ENCODE results near the gene RAMP2. TPM values are rescaled to one million over a fixed set of nuclear protein-coding genes. Genes with fewer than 3 reads are reported as not detected.

RAMP2 gene
- total RNA-seq, 1 donor from 2014 or later, result 1.6 TPM

DNA sequence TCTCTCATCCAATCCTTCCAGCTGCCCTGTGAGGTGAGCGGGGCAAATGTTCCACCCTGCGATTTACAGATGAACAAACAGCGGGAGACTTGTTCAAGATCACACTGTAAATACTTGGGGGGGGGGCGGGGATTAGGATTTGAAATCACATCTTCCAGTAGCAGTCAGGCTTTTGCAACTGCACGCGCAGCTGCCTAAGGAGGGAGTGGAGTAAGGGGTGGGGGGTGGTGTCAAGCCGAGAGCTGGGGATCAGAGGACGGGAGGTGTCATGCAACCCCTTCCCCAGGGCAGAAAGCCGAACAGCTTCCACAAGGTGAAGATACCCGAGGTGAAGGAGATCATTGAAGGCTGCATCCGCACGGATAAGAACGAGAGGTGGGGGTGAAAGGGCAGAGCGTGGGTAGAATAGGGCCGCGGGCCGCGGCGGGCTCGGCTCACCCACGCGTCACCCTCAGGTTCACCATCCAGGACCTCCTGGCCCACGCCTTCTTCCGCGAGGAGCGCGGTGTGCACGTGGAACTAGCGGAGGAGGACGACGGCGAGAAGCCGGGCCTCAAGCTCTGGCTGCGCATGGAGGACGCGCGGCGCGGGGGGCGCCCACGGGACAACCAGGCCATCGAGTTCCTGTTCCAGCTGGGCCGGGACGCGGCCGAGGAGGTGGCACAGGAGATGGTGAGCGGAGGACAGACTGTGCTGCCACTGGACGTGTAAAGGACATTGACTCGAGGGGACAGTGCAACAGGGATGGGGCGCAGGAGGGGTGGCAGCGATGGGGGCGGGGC is 24.0 kb downstream of the RAMP2 start:
- peaks cover 7% of the 10 kb centered on the region for H3K4me1 Mint-ChIP-seq (ENCODE audit: unreplicated experiment)
- no peak overlapping the region for H3K27ac Mint-ChIP-seq (ENCODE audit: unreplicated experiment)
- no peaks in the 10 kb centered on the region for H3K36me3 Mint-ChIP-seq (ENCODE audit: unreplicated experiment)
- no peak for DNase-seq (ENCODE audit: extremely low spot score, unreplicated experiment)
- TF ChIP-seq, protein P1, sequence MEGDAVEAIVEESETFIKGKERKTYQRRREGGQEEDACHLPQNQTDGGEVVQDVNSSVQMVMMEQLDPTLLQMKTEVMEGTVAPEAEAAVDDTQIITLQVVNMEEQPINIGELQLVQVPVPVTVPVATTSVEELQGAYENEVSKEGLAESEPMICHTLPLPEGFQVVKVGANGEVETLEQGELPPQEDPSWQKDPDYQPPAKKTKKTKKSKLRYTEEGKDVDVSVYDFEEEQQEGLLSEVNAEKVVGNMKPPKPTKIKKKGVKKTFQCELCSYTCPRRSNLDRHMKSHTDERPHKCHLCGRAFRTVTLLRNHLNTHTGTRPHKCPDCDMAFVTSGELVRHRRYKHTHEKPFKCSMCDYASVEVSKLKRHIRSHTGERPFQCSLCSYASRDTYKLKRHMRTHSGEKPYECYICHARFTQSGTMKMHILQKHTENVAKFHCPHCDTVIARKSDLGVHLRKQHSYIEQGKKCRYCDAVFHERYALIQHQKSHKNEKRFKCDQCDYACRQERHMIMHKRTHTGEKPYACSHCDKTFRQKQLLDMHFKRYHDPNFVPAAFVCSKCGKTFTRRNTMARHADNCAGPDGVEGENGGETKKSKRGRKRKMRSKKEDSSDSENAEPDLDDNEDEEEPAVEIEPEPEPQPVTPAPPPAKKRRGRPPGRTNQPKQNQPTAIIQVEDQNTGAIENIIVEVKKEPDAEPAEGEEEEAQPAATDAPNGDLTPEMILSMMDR (IDR thresholded peaks at IDR 0.05), result no peak
- H3K4me3 Mint-ChIP-seq (ENCODE audit: unreplicated experiment), result no peak overlapping the region
- peaks cover 16% of the 10 kb centered on the region for H3K27me3 Mint-ChIP-seq (ENCODE audit: unreplicated experiment)
- H3K9me3 Mint-ChIP-seq (ENCODE audit: unreplicated experiment), result no peaks in the 10 kb centered on the region

DNA sequence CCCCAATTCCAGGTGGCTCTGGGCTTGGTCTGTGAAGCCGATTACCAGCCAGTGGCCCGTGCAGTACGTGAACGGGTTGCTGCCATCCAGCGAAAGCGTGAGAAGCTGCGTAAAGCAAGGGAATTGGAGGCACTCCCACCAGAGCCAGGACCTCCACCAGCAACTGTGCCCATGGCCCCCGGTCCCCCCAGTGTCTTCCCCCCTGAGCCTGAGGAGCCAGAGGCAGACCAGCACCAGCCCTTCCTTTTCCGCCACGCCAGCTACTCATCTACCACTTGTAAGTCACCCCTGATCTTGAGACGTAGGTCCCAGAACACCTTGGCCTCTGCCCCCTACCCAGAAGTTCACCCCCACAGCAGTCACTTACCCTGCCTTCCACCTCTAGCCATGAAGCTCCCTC is 26.2 kb downstream of the RAMP2 start:
- no peak overlapping the region for H3K27ac Mint-ChIP-seq (ENCODE audit: unreplicated experiment)
- no peak overlapping the region for H3K4me3 Mint-ChIP-seq (ENCODE audit: unreplicated experiment)
- no peak for DNase-seq (ENCODE audit: extremely low spot score, unreplicated experiment)
- H3K9me3 Mint-ChIP-seq (ENCODE audit: unreplicated experiment), result no peaks in the 10 kb centered on the region
- H3K4me1 Mint-ChIP-seq (ENCODE audit: unreplicated experiment), result no peaks in the 10 kb centered on the region
- H3K36me3 Mint-ChIP-seq (ENCODE audit: unreplicated experiment), result no peaks in the 10 kb centered on the region
- TF ChIP-seq, protein P1 (IDR thresholded peaks at IDR 0.05), result no peak
- H3K27me3 Mint-ChIP-seq (ENCODE audit: unreplicated experiment), result peaks cover 8% of the 10 kb centered on the region

DNA sequence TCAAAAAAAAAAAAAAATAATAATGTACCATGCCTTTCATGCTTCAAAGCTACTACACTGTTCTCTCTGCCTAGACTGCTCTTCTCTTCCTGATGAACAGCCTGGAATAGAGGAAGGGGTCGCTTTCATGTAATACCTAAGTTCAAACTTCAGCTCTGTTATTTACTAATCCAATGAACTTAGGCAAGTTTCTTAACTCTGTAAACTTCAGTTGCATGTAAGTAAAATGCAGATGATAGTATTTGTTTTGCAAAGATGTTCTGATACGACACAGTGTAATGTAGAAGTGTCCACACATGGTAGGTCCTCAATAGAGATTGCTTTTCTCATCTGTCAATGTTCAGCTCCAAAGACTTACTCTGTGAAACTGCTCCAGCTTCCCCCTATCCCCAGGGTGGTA is 30.9 kb downstream of the RAMP2 start:
- Mint-ChIP-seq H3K9me3 (ENCODE audit: unreplicated experiment) (no peaks in the 10 kb centered on the region), H3K27ac (ENCODE audit: unreplicated experiment) (no peak overlapping the region), H3K27me3 (ENCODE audit: unreplicated experiment) (no peaks in the 10 kb centered on the region), H3K4me3 (ENCODE audit: unreplicated experiment) (no peak overlapping the region), H3K36me3 (ENCODE audit: unreplicated experiment) (peaks cover 9% of the 10 kb centered on the region), H3K4me1 (ENCODE audit: unreplicated experiment) (peaks cover 6% of the 10 kb centered on the region)
- DNase-seq (ENCODE audit: extremely low spot score, unreplicated experiment), result no peak
- TF ChIP-seq, protein P1 (IDR thresholded peaks at IDR 0.05), result no peak

DNA sequence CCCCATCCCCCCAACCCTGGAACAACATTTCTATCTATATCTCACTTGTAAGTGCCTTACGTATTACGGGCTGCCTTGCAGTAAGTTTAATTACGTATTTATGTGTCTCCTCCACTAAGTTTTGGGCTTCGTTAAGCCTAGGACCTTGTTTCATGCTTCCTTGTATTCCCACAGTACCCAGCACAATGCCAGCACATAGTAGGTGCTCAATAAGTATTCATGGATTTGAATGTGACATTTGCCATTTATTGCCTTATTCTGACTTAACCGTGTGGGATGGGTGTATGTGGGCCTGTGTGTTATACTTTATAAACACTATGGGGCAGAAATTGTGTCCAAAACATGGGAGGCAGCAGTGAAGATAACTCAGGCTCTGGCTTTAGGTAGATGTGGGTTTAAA is 31.5 kb downstream of the RAMP2 start:
- no peaks in the 10 kb centered on the region for H3K27me3 Mint-ChIP-seq (ENCODE audit: unreplicated experiment)
- peaks cover 9% of the 10 kb centered on the region for H3K36me3 Mint-ChIP-seq (ENCODE audit: unreplicated experiment)
- H3K9me3 Mint-ChIP-seq (ENCODE audit: unreplicated experiment), result no peaks in the 10 kb centered on the region
- no peak overlapping the region for H3K4me3 Mint-ChIP-seq (ENCODE audit: unreplicated experiment)
- no peak overlapping the region for H3K27ac Mint-ChIP-seq (ENCODE audit: unreplicated experiment)
- TF ChIP-seq, protein P1 (IDR thresholded peaks at IDR 0.05), result no peak
- H3K4me1 Mint-ChIP-seq (ENCODE audit: unreplicated experiment), result peaks cover 10% of the 10 kb centered on the region
- DNase-seq (ENCODE audit: extremely low spot score, unreplicated experiment), result no peak

DNA sequence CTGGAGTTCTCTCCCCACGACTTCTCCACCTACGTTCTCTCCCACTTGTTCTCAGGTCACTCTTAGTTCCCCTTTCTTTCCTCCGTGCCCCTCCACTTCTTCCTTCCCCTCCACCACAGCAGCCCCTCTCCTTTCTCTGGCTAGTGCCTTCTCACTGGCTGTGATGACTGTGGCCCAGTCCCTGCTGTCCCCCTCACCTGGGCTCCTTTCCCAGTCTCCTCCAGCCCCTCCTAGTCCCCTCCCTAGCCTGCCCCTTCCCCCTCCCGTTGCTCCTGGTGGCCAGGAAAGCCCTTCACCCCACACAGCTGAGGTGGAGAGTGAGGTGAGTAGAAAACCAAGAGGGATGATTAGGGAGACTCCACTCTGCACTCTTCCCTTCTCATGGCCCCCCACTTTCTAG is 34.0 kb downstream of the RAMP2 start:
- peaks cover 11% of the 10 kb centered on the region for H3K36me3 Mint-ChIP-seq (ENCODE audit: unreplicated experiment)
- H3K9me3 Mint-ChIP-seq (ENCODE audit: unreplicated experiment), result no peaks in the 10 kb centered on the region
- no peak overlapping the region for H3K27ac Mint-ChIP-seq (ENCODE audit: unreplicated experiment)
- H3K27me3 Mint-ChIP-seq (ENCODE audit: unreplicated experiment), result peaks cover 3% of the 10 kb centered on the region
- TF ChIP-seq, protein P1 (IDR thresholded peaks at IDR 0.05), result no peak
- peaks cover 25% of the 10 kb centered on the region for H3K4me1 Mint-ChIP-seq (ENCODE audit: unreplicated experiment)
- no peak for DNase-seq (ENCODE audit: extremely low spot score, unreplicated experiment)
- H3K4me3 Mint-ChIP-seq (ENCODE audit: unreplicated experiment), result no peak overlapping the region

All from osteocyte (in vitro differentiated cells).